ENCODE data around the gene LARGE1.

Gene LARGE1

GRCh38 chr22:33720166-33720878 is 200.0 kb downstream of the LARGE1 start:
- DNase-seq (ENCODE audit: low read depth): no peak

DNA sequence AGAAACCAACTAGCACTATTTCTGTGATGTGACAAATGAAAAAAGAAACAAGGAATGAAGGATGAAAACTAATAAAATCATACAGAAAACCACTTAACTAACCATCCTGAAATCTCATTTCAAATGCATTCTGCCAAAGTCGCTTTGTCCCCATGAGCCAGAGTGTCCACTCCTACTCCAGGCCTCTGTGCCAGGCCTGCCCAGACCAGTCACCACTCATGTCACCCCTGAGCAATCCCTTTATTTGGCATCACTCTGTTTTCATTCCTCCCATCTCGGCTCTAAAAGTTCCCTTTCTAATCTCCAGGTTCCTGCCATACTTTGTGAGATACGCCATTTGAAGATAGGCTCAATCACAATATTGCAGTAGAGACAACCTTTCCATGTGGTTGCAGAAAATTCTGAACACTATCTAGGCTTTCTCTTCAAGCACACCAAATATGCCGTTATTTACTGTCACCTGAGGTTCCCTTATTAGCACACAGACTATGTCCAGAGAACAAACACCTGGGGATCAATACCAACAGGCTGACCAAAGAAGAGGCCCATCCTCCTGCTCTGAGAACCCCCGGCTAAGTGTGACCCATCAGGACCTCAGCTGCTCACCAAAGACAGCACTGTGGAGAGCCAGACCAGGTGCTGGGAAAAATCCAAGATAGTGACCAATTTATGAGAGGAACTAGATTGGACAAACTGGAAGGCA is 202.4 kb downstream of the LARGE1 start:
- no peak for DNase-seq (ENCODE audit: low read depth)

- DNase-seq (ENCODE audit: low read depth): no peak
Observed at GRCh38 chr22:33715237-33715985, 204.9 kb downstream of the LARGE1 start.

DNA sequence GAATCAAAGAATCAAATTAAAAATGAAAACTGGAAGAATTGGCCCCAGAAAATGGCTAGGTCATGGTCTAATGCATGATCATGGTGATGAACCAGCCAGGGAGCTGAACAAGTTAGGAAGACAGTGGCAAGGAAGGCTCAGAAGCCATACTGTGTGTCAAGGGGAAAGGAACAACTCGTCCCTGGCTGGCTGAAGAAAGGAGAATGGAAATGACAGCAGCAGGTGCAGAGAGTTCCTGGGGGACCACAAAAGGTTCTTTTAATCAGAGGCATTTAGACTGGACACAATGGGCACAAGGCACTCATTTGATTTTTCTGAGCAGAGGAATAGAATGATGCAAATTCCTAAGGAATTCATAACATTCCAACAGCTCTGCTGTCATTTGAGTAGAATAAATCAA is 209.9 kb downstream of the LARGE1 start:
- DNase-seq (ENCODE audit: low read depth): no peak

DNA sequence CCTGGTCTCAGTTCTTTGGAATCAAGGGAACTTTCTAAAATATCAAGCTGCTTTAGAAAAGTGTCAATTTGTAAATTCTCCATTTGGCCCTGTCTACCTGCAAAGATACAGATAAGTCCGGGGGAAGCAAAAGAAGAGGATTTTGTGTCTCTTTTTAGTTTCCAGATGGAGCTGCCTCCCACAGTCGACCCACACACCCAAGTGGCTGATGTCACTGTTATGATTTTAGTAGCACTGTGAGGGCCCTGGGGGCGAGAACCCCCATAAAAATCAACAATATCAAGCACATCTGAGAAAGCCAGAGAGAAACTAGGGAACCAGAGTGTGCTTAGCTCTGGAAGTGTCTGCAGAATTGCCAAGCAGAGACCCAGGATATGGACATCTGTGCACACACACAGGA is 212.7 kb downstream of the LARGE1 start:
- no peak for DNase-seq (ENCODE audit: low read depth)

DNA sequence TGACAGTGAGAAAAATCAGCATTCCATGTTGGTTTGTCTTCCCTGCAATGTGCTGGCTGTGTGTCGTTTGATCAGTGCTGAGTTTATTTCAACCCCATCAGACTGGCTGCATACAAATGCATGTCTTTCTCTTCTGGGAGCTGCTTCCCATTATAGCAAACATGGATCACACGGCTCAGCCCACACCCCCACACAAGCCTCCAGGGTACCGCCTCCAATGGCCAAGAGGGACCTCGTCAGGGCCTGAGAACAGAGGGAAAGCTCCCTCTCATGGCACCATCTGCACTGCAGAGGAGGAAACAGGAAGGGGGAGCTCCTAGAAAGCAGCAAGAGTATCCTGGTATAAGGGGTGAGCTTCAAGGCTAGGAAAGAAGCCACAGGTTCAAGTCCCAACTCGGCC is 214.2 kb downstream of the LARGE1 start:
- no peak for DNase-seq (ENCODE audit: low read depth)

GRCh38 chr22:33699176-33699575 is 221.1 kb downstream of the LARGE1 start:
- DNase-seq (ENCODE audit: low read depth): no peak

DNA sequence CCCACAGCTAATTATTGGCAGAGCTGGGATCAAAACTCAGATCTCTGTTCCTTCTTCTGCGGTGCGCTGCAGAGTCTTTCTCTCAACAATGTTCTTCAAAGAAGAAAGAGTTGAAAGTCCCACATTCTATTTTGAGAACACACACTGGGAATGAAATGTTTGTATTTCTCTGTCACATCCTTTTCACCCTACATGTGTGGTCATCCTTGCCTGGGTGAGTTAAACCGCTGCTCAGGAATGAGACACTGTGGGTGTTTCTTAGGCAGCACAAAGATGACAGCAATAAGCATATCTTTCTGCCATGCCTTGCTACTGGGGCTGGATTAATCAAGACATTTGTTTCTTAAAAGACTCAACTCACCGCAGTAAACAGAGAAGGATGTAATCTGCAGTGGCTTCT is 222.6 kb downstream of the LARGE1 start:
- DNase-seq (ENCODE audit: low read depth): no peak

- no peak for DNase-seq (ENCODE audit: low read depth)
Observed at GRCh38 chr22:33691057-33691630, 229.1 kb downstream of the LARGE1 start.

DNA sequence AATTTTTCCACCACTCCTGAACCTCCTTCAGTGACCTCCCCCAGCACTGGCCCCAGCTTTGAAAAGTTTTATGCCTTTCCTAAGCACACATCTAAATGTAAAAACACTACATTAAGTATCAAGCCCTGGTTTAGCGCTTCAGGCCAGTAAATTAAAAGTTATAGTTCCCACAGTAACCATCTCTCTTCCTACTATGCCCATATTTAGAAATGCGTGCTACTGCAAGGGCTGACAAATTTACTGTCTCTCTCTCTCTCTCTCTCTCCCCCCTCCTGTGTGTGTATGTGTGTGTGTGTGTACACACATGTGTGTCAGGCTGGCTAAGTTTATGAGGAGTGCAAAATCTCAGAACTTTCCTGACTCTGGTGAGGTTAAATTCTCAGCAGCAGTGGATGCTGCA is 231.4 kb downstream of the LARGE1 start:
- no peak for DNase-seq (ENCODE audit: low read depth)

- no peak for DNase-seq (ENCODE audit: low read depth)
Observed at GRCh38 chr22:33687464-33687863, 232.8 kb downstream of the LARGE1 start.

GRCh38 chr22:33684087-33684486 is 236.2 kb downstream of the LARGE1 start:
- no peak for DNase-seq (ENCODE audit: low read depth)

GRCh38 chr22:33682927-33683326 is 237.3 kb downstream of the LARGE1 start:
- no peak for DNase-seq (ENCODE audit: low read depth)

DNA sequence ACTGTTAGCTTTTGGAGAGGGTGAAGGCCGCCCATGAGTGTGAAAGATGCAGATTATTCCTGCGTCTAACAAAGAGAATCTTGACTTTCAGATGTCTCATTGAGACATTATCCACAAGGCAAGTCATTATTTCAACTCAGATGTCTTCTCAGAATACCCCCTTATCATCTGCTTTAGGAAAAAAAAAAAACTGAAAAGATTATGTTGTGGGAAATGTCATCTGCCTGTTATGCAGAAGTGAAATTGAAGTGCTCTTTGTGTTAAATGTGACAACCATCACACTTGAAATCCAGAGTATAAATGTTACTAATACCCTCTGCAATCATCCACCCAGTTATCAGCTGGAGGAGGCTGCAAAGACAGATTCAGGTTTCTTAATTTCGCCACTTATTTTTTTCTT is 239.6 kb downstream of the LARGE1 start:
- no peak for DNase-seq (ENCODE audit: low read depth)

DNA sequence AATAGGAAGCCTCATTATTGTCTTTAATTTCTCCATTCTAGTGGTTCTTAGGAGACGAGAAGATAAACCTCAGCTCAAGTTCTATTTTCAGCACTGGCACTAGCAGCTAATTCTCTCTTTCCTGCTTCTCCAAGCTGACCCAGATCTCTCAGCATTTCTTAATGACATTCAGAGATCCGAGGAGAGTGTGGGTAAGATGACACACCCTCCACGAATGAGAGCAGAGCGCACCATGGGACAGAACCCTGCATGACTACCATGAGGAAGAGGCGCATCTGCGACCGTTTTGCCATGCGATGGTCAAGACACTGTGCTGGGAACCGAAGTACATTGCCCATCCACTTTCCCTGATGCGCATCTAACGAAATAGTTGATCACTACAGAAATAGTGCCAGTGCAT is 241.8 kb downstream of the LARGE1 start:
- DNase-seq (ENCODE audit: low read depth): no peak

- no peak for DNase-seq (ENCODE audit: low read depth)
Observed at GRCh38 chr22:33677536-33677935, 242.7 kb downstream of the LARGE1 start.

DNA sequence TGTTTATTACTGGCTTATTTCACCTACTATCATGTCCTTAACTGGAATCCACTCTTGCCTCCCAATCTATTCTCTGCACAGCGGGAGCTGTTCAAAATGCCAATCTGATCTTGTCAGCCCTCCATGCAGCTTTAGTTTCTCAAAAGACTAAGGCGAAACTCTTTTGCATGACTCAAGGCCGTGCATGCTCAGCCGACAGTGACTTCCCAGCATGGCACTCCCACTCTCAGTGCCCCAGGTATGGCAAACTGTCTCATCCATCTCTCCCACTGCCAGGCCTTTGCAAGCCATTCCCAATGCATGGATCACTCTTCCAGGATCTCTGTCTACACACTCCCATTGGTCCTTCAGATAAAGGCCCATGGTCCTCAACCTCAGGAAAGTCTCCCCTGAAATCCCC is 245.9 kb downstream of the LARGE1 start:
- DNase-seq (ENCODE audit: low read depth): no peak

DNA sequence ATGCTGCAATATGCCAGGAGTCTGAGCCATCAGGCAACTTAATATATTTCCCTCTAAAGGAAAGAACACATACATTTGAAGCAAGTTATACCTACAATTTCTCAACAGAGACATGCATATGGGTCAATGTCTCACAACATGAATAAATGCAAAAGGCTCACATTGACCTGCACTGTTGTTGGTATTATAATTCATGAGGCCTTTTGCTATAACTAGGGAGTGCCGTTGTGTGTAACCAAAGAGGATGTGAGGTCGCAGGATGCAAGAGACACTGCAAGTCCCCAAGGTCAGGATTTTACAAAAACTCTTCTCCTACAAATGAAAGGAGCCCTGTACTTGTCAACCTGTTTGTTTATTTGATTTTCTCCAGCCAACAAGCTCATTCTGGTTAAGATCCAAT is 250.5 kb downstream of the LARGE1 start:
- no peak for DNase-seq (ENCODE audit: low read depth)

DNA sequence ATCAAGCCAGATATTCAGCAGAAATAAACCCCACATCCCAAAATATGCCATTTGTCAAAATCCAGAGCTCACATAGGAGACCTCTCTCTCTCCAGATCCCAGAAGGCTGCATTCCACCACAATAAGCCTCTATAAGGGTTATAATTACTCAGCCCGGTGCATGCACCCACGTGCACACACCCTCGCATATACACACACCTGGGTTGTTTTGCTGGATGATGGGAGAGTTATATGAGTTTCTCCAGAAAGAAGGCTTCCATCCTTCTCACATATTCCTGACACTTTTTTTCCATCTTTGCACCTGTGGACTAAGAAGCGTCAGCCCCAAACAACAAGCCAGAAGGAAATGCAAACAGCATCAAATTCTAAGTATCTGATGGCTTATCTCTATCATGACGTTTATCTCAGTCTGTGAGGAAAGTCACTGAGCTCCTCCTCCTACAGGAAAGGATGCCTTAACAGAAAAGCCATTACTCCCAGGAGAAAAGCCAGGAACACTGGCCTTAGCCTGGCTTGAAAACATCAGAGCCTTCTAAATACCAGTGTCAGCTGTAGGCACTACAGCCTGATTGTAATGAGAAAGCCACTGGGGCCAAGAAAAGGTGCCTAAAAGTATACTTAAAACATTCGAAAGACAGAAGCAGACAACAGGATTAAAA is 253.2 kb downstream of the LARGE1 start:
- no peak for DNase-seq (ENCODE audit: low read depth)

- no peak for DNase-seq (ENCODE audit: low read depth)
Observed at GRCh38 chr22:33666279-33666960, 253.9 kb downstream of the LARGE1 start.

GRCh38 chr22:33659448-33659847 is 260.8 kb downstream of the LARGE1 start:
- no peak for DNase-seq (ENCODE audit: low read depth)

DNA sequence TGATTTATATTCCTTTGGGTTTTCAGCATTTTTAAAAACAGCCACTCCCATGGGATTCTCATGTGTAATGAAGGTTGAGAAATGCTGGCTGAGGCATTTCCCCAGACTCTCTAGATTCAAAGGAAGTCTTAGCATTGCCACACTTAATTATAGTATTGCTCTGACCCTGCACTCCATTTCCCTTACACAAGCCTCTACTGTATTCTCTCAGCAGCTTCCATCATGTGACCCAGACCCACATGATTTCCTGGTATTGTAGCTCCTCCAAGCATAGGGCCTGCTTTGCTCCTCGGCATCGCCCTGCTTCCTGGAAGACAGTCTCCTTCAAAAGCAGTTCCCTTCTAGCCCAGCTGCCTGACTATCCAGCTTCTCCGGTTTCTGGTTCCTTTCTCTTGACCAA is 261.5 kb downstream of the LARGE1 start:
- DNase-seq (ENCODE audit: low read depth): no peak
